Neural progenitor cell (in vitro differentiated cells): Measurements from ENCODE around the gene VCL. TPM values are rescaled to one million over a fixed set of nuclear protein-coding genes. Genes with fewer than 3 reads are reported as not detected.
A peak's percentile ranks its signal among the peaks of the same experiment; 100 is the strongest.

Experiments
- DNase-seq: peaks from one replicate; pipeline ENCODE4 v3.0.0-alpha.2; 2016; ENCODE audit warnings: low spot score
- H2AFZ ChIP-seq: fragments of 200-600 bp; sonication (generic); replicated peaks from 2 replicates; pipeline ENCODE4 v1.6.1; 2016; ENCODE audit warnings: antibody characterized with exemption
- H3F3A ChIP-seq: fragments of 200-600 bp; sonication (generic); 2 replicates; pipeline ENCODE4 v1.6.1; 2016; ENCODE audit warnings: antibody characterized with exemption, low read depth
- H3K27ac ChIP-seq: fragments of 200-600 bp; sonication (generic); 2 replicates; pipeline ENCODE4 v1.5.1; 2016; ENCODE audit warnings: mild to moderate bottlenecking
- H3K27me3 ChIP-seq: fragments of 200-600 bp; sonication (generic); 2 replicates; pipeline ENCODE4 v1.6.1; 2016; ENCODE audit warnings: mild to moderate bottlenecking, moderate library complexity
- H3K36me3 ChIP-seq: fragments of 200-600 bp; sonication (generic); 2 replicates; pipeline ENCODE4 v1.5.1; 2016
- H3K4me1 ChIP-seq: fragments of 200-600 bp; sonication (generic); 2 replicates; pipeline ENCODE4 v1.6.1; 2016; ENCODE audit warnings: mixed run types
- H3K4me2 ChIP-seq: fragments of 200-600 bp; sonication (generic); 2 replicates; pipeline ENCODE4 v1.6.1; 2016
- H3K4me3 ChIP-seq: fragments of 200-600 bp; sonication (generic); 2 replicates; pipeline ENCODE4 v1.5.1; 2016
- H3K79me2 ChIP-seq: fragments of 200-600 bp; sonication (generic); 2 replicates; pipeline ENCODE4 v1.6.1; 2016; ENCODE audit warnings: low read depth
- H3K9ac ChIP-seq: fragments of 200-600 bp; sonication (generic); 2 replicates; pipeline ENCODE4 v1.6.1; 2016
- H3K9me3 ChIP-seq: fragments of 200-600 bp; sonication (generic); 2 replicates; pipeline ENCODE4 v1.5.1; 2016; ENCODE audit warnings: low read depth
- H4K20me1 ChIP-seq: fragments of 200-600 bp; sonication (generic); 2 replicates; pipeline ENCODE4 v1.6.1; 2016; ENCODE audit warnings: low read depth
- H3K27ac Mint-ChIP-seq: 3 replicates; pipeline ENCODE4 v1.8.0; 2021; ENCODE audit warnings: mixed read lengths
- H3K27me3 Mint-ChIP-seq: 2 replicates; pipeline ENCODE4 v1.8.0; 2022; ENCODE audit warnings: low read depth, mild to moderate bottlenecking, inconsistent platforms, moderate library complexity, mixed read lengths; ENCODE audit not compliant: insufficient read depth
- H3K36me3 Mint-ChIP-seq: 3 replicates; pipeline ENCODE4 v1.8.0; 2021; ENCODE audit warnings: mixed read lengths
- H3K4me1 Mint-ChIP-seq: 3 replicates; pipeline ENCODE4 v1.8.0; 2021; ENCODE audit warnings: mixed read lengths
- H3K4me3 Mint-ChIP-seq: 3 replicates; pipeline ENCODE4 v1.8.0; 2021; ENCODE audit warnings: mild to moderate bottlenecking, moderate library complexity, mixed read lengths
- H3K9me3 Mint-ChIP-seq: 3 replicates; pipeline ENCODE4 v1.8.0; 2020; ENCODE audit warnings: mixed read lengths
- EZH2 ChIP-seq: fragments of 200-600 bp; sonication (generic); IDR thresholded peaks from 2 replicates; pipeline ENCODE4 v1.6.1; 2017; ENCODE audit warnings: antibody characterized with exemption, mild to moderate bottlenecking, moderate library complexity
- EZH2phosphoT487 ChIP-seq: fragments of 200-600 bp; sonication (generic); IDR thresholded peaks from 2 replicates; pipeline ENCODE4 v1.6.1; 2017; ENCODE audit warnings: antibody characterized with exemption
- total RNA-seq: library from RNA; depleted of rRNA; stranded (reverse); fragments of >200 nt; gene quantifications from 2 replicates; pipeline ENCODE4 v1.2.3, GENCODE V29; 2015; ENCODE audit warnings: low replicate concordance
- TF ChIP-seq, protein P1 (sequence below): fragments of 200-600 bp; sonication (generic); IDR thresholded peaks from 2 replicates; pipeline ENCODE4 v1.5.1; 2017; ENCODE audit warnings: antibody characterized with exemption, mild to moderate bottlenecking

The VCL gene
- total RNA-seq, 1 donor from 2014 or later = 96.9 TPM

DNA sequence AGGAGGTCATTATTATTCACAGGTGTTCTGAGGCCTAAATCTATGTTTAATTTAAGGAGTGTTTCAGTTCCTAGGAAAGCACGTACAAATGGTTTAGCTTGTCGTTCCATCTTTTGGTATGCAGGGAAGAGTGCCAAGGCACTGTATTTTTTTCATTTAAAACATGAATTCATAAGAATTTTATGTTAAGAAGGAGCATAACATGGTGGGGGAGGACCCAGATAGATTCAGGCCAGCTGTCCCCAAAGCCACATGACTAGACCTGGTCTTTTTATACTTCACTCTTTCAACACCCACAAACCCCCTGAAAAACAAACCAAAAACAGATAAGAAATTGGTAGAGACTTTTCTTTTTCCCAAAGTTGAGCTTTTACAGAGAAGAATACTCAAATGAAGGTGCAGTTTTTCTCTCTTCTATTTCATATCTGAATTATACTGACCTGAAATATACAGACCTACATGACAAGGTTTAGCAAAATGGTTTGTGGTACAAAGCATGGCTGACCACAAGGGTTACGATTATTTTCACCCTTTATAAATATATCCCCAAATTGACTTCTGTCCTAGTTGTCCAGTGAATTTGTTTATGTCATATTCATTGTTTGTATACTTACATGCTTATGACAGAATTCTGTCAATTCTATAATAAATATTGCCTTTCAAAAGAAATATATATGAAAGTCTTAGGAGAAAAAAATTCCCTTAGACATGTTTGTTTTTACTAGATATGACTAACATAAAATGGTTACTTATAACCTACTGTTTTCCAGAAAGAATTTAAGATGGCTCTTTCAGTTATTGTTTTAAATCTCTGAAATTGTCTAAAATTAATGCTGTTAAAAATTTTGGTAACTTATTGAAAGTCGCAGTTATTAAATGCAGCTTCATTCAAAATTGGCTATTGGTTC is 81.4 kb downstream of the VCL start:
- Histone ChIP-seq H3K27ac (no peak overlapping the region), H3F3A (no peaks in the 10 kb centered on the region), H4K20me1 (no peaks in the 10 kb centered on the region), H3K79me2 (no peaks in the 10 kb centered on the region), H3K4me3 (no peak overlapping the region), H2AFZ (no peak overlapping the region), H3K9me3 (no peaks in the 10 kb centered on the region), H3K9ac (no peak overlapping the region), H3K4me2 (no peak overlapping the region), H3K36me3 (no peaks in the 10 kb centered on the region), H3K4me1 (peaks cover 9% of the 10 kb centered on the region), H3K27me3 (no peaks in the 10 kb centered on the region)
- Mint-ChIP-seq H3K27ac (no peak overlapping the region), H3K27me3 (no peaks in the 10 kb centered on the region), H3K4me1 (peaks cover 32% of the 10 kb centered on the region), H3K9me3 (no peaks in the 10 kb centered on the region), H3K4me3 (no peak overlapping the region), H3K36me3 (peaks cover 24% of the 10 kb centered on the region)
- TF ChIP-seq, protein P1, sequence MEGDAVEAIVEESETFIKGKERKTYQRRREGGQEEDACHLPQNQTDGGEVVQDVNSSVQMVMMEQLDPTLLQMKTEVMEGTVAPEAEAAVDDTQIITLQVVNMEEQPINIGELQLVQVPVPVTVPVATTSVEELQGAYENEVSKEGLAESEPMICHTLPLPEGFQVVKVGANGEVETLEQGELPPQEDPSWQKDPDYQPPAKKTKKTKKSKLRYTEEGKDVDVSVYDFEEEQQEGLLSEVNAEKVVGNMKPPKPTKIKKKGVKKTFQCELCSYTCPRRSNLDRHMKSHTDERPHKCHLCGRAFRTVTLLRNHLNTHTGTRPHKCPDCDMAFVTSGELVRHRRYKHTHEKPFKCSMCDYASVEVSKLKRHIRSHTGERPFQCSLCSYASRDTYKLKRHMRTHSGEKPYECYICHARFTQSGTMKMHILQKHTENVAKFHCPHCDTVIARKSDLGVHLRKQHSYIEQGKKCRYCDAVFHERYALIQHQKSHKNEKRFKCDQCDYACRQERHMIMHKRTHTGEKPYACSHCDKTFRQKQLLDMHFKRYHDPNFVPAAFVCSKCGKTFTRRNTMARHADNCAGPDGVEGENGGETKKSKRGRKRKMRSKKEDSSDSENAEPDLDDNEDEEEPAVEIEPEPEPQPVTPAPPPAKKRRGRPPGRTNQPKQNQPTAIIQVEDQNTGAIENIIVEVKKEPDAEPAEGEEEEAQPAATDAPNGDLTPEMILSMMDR = no peak
- TF ChIP-seq EZH2phosphoT487 (no peak), EZH2 (no peak)
- DNase-seq = no peak

DNA sequence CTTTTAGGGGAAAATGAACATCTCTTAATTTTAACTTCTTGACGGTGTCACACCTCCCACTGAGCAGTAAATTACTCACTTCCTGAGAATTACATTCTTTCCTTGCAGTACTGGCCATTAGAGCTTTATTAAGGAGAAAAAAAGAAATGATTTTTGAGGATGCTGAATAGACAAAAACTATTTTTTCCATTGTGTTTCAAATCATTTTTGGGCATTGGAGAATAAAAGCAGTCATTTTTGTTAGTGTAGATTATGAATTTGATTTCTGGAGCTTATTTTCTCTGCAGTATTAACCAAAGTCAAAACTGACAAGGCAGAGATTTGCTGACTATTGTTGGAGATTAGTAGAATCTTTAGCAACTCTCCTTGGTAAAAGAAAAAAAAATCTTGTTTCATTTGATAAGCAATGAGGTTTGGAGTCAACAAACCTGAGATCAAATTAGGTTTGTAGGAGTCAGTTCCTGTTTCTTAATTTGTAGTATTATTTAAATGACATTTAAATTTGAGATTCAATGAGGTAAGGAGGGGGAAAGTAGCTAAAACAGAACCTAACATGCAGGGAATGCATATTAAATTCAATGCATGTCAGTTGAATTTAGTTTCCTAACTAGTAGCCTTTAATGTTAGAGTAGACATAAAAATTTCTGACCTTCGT is 82.1 kb downstream of the VCL start:
- H3K27ac Mint-ChIP-seq = no peak overlapping the region
- Histone ChIP-seq H3K36me3 (no peaks in the 10 kb centered on the region), H3K4me3 (no peak overlapping the region), H3K27me3 (no peaks in the 10 kb centered on the region), H3F3A (no peaks in the 10 kb centered on the region), H3K4me1 (peaks cover 9% of the 10 kb centered on the region), H4K20me1 (no peaks in the 10 kb centered on the region), H3K79me2 (no peaks in the 10 kb centered on the region), H2AFZ (no peak overlapping the region), H3K4me2 (no peak overlapping the region), H3K27ac (peak overlapping the region; percentile 28), H3K9me3 (no peaks in the 10 kb centered on the region), H3K9ac (no peak overlapping the region)
- peaks cover 20% of the 10 kb centered on the region for H3K36me3 Mint-ChIP-seq
- no peak overlapping the region for H3K4me3 Mint-ChIP-seq
- H3K4me1 Mint-ChIP-seq = peaks cover 32% of the 10 kb centered on the region
- no peak for DNase-seq
- no peaks in the 10 kb centered on the region for H3K27me3 Mint-ChIP-seq
- TF ChIP-seq, protein P1 = no peak
- no peak for TF ChIP-seq EZH2phosphoT487
- no peak for TF ChIP-seq EZH2
- H3K9me3 Mint-ChIP-seq = no peaks in the 10 kb centered on the region

DNA sequence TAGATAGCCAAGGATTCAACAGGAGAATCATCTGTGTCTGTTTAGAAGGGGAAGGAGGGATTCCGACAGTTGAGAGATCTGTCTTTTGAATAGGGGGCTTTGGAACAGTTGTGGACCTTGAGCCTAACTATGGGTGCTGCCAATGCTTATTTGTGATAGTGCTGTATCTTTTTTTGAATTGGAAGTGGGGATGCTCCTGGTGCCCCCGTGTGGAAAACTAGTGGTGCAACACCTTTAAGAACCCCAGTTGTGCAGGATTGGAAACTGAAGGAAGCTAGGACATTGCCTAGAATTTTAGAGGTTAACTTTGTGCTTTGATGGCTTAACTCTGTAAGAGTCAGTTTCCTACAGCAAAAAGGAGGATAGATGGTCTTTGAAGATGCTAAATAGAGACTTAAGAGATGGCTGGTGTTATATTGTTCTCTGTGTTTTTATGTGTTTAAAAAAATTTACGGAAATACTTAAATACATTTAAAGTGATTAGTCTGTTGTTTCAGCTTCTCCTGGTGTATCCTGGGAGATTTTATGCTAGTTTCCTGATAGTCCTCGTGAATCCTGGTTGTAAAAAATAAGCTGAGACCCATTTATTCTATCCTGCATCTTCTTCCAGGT is 83.4 kb downstream of the VCL start:
- Histone ChIP-seq H2AFZ (no peak overlapping the region), H3K4me2 (no peak overlapping the region), H3K27me3 (no peaks in the 10 kb centered on the region), H3K4me3 (no peak overlapping the region), H3K9me3 (no peaks in the 10 kb centered on the region), H3K4me1 (peaks cover 9% of the 10 kb centered on the region), H3K27ac (no peak overlapping the region), H3F3A (peaks cover 11% of the 10 kb centered on the region), H4K20me1 (no peaks in the 10 kb centered on the region), H3K9ac (no peak overlapping the region), H3K36me3 (no peaks in the 10 kb centered on the region), H3K79me2 (no peaks in the 10 kb centered on the region)
- H3K4me1 Mint-ChIP-seq = peaks cover 32% of the 10 kb centered on the region
- no peaks in the 10 kb centered on the region for H3K9me3 Mint-ChIP-seq
- H3K36me3 Mint-ChIP-seq = peaks cover 17% of the 10 kb centered on the region
- no peak for TF ChIP-seq EZH2
- no peak for TF ChIP-seq EZH2phosphoT487
- TF ChIP-seq, protein P1 = peak; percentile 80
- peak overlapping the region; percentile 40 for H3K27ac Mint-ChIP-seq
- no peak overlapping the region for H3K4me3 Mint-ChIP-seq
- peak; percentile 64 for DNase-seq
- H3K27me3 Mint-ChIP-seq = no peaks in the 10 kb centered on the region
